Prostate gland (tissue), 2 donors: ENCODE results near the gene RC3H2.

Experiments used
- CTCF ChIP-seq, 4 experiments: fragments of 200-600 bp in 2 of 4; fragments of 450-650 bp in 2 of 4; sonication (generic) in 2 of 4; IDR thresholded peaks; 1 replicate in 3 of 4; 2 replicates in 1 of 4; pipeline ENCODE4 v1.5.1; 2016 to 2019; ENCODE audit warnings: antibody characterized with exemption in 4 of 4, mild to moderate bottlenecking in 2 of 4, moderate library complexity in 2 of 4
- POLR2A ChIP-seq: fragments of 450-650 bp; IDR thresholded peaks from one replicate; pipeline ENCODE4 v1.6.1; 2016; ENCODE audit warnings: antibody characterized with exemption, mild to moderate bottlenecking

GRCh38 chr9:122848256-122848943, 56.8 kb downstream of the RC3H2 start:
- TF ChIP-seq CTCF (IDR thresholded peaks at IDR 0.05) (no peak), POLR2A (no peak)
